Transverse colon (tissue), 4 donors: ENCODE results near the gene LIMS1. TPM values are rescaled to one million over a fixed set of nuclear protein-coding genes. Genes with fewer than 3 reads are reported as not detected.
"Not testable (repeated sequence)": the region's sequence is repeated elsewhere in the genome, so short reads cannot be mapped to it uniquely, and the experiment has no call there.

Experiments
- DNase-seq: peaks from one replicate; pipeline ENCODE4 v3.0.0-alpha.2; 2019
- H3K27ac ChIP-seq, 4 donors: fragments of 200-600 bp; sonication (generic); 2 replicates each; pipeline ENCODE4 v1.5.1; 2016 to 2018; ENCODE audit warnings: inconsistent platforms in 4 of 4
- H3K27me3 ChIP-seq: fragments of 200-600 bp; sonication (generic); 2 replicates; pipeline ENCODE4 v1.5.1; 2017; ENCODE audit warnings: inconsistent platforms
- H3K36me3 ChIP-seq, 4 donors: fragments of 200-600 bp; sonication (generic); 2 replicates each; pipeline ENCODE4 v1.5.1; 2017 to 2019; ENCODE audit warnings: inconsistent platforms in 4 of 4
- H3K4me1 ChIP-seq, 4 donors: fragments of 200-600 bp; sonication (generic); 2 replicates each; pipeline ENCODE4 v1.5.1; 2017 to 2020; ENCODE audit warnings: inconsistent platforms in 4 of 4
- H3K4me3 ChIP-seq, 4 donors: fragments of 200-600 bp; sonication (generic); 1 replicate in 1 of 4; 2 replicates in 3 of 4; pipeline versions ENCODE4 v1.5.1 to v1.6.1; 2017 to 2019; ENCODE audit warnings: inconsistent platforms in 4 of 4
- H3K9me3 ChIP-seq, 2 donors: fragments of 200-600 bp; sonication (generic); 2 replicates each; pipeline ENCODE4 v1.5.1; 2017 to 2019; ENCODE audit warnings: inconsistent platforms in 2 of 2
- EP300 ChIP-seq: sonication (generic); formaldehyde crosslinking; IDR thresholded peaks from one replicate; pipeline ENCODE4 v1.6.1; 2017; ENCODE audit warnings: antibody characterized with exemption, low read depth
- POLR2A ChIP-seq: fragments of 450-650 bp; IDR thresholded peaks from one replicate; pipeline ENCODE4 v1.6.1; 2016; ENCODE audit warnings: antibody characterized with exemption, mild to moderate bottlenecking, moderate library complexity
- POLR2AphosphoS5 ChIP-seq, 3 donors: sonication (generic); formaldehyde crosslinking; IDR thresholded peaks; one replicate each; pipeline ENCODE4 v1.6.1; 2016; ENCODE audit warnings: antibody characterized with exemption in 3 of 3
- WGBS, 2 donors: methylation state at CpG; one replicate each; pipeline ENCODE4 v1.1.5; 2018; ENCODE audit warnings: low coverage in 1 of 2; 5-methylcytosine and 5-hydroxymethylcytosine counted together
- in situ Hi-C, 4 donors: fragments of 200-750 bp; cut with MboI; loops; one replicate each; pipeline versions ENCODE4 v1.15.0 to v1.15.1; 2017; ENCODE audit warnings: low sequenced_read_pairs in 3 of 4, low pct_ligation_motif_present in 1 of 4, low pct_unique_long_range_greater_than_20kb in 1 of 4
- intact Hi-C: fragments of 100-400 bp; cut with DNase I; formaldehyde crosslinking; loops from one replicate; pipeline ENCODE4 v1.15.1; 2023; ENCODE audit warnings: low total_unique reads
- total RNA-seq, 4 donors: library from RNA; depleted of rRNA; stranded (reverse); fragments of >200 nt; gene quantifications; one replicate each; pipeline ENCODE4 v1.1.0, GENCODE V29; 2016
- TF ChIP-seq, protein P1 (sequence below), 5 experiments: fragments of 200-600 bp in 3 of 5; fragments of 450-650 bp in 2 of 5; sonication (generic) in 3 of 5; IDR thresholded peaks; 1 replicate in 2 of 5; 2 replicates in 3 of 5; pipeline ENCODE4 v1.5.1; 2016 to 2017; ENCODE audit warnings: antibody characterized with exemption in 5 of 5, inconsistent platforms in 3 of 5, mild to moderate bottlenecking in 2 of 5, moderate library complexity in 1 of 5

The LIMS1 gene
- total RNA-seq, 4 donors from 2014 or later = 4.5 to 41.0 (median 24.1) TPM

GRCh38 chr2:108641756-108642155, 107.5 kb downstream of the LIMS1 start:
- in situ Hi-C loops (no loop called here), intact Hi-C loops (no loop called here)
- TF ChIP-seq POLR2AphosphoS5 (IDR thresholded peaks at IDR 0.05) (no peak), POLR2A (no peak), EP300 (no peak)
- TF ChIP-seq, protein P1, sequence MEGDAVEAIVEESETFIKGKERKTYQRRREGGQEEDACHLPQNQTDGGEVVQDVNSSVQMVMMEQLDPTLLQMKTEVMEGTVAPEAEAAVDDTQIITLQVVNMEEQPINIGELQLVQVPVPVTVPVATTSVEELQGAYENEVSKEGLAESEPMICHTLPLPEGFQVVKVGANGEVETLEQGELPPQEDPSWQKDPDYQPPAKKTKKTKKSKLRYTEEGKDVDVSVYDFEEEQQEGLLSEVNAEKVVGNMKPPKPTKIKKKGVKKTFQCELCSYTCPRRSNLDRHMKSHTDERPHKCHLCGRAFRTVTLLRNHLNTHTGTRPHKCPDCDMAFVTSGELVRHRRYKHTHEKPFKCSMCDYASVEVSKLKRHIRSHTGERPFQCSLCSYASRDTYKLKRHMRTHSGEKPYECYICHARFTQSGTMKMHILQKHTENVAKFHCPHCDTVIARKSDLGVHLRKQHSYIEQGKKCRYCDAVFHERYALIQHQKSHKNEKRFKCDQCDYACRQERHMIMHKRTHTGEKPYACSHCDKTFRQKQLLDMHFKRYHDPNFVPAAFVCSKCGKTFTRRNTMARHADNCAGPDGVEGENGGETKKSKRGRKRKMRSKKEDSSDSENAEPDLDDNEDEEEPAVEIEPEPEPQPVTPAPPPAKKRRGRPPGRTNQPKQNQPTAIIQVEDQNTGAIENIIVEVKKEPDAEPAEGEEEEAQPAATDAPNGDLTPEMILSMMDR (IDR thresholded peaks at IDR 0.05) = no peak
- H3K9me3 ChIP-seq = no peaks in the 10 kb centered on the region
- peaks cover 0 to 30% (median 4%) of the 10 kb centered on the region in 4 donors for H3K4me1 ChIP-seq
- no peaks in the 10 kb centered on the region for H3K36me3 ChIP-seq
- WGBS, 2 donors = 64 to 75% methylated on average over 2 of the region's 2 CpGs
- no peak for DNase-seq
- no peak overlapping the region for H3K27ac ChIP-seq
- no peaks in the 10 kb centered on the region for H3K27me3 ChIP-seq
- no peak overlapping the region for H3K4me3 ChIP-seq

DNA sequence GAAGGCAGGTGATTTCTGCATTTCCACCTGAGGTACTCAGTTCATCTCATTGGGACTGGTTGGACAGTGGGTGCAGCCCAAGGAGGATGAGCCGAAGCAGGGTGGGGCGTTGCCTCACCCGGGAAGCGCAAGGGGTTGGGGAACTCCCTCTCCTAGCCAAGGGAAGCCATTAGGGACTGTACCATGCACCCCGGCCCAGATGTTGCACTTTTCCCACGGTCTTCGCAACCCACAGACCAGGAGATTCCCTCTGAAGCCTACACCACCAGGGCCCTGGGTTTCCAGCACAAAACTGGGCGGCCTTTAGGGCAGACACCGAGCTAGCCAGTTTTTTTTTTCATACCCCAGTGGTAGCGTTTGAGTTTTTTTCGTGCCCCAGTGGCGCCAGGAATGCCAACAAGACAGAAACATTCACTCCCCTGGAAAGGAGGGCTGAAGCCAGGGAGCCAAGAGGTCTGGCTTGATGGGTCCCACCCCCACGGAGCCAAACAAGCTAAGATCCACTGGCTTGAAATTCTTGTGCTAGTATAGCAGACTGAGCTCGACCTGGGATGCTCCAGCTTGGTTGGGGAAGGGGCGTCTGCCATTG, 109.1 kb downstream of the LIMS1 start:
- intact Hi-C loops (no loop called here), in situ Hi-C loops (no loop called here)
- Histone ChIP-seq H3K4me3 (no peak overlapping the region), H3K27ac (no peak overlapping the region), H3K9me3 (no peaks in the 10 kb centered on the region), H3K36me3 (no peaks in the 10 kb centered on the region), H3K27me3 (no peaks in the 10 kb centered on the region), H3K4me1 (peaks cover 0 to 19% (median 4%) of the 10 kb centered on the region in 4 donors)
- DNase-seq = no peak
- WGBS, 2 donors = 92% methylated on average over 15 of the region's 15 CpGs; no CpG with 5 or more reads in 1 of the 2 donors
- TF ChIP-seq POLR2AphosphoS5 (IDR thresholded peaks at IDR 0.05) (no peak), EP300 (no peak), POLR2A (no peak)
- TF ChIP-seq, protein P1 (IDR thresholded peaks at IDR 0.05) = no peak

GRCh38 chr2:108643862-108644261, 109.6 kb downstream of the LIMS1 start:
- H3K27me3 ChIP-seq, H3K4me3 ChIP-seq, DNase-seq, in situ Hi-C loops, intact Hi-C loops, H3K36me3 ChIP-seq, H3K9me3 ChIP-seq, H3K27ac ChIP-seq: not testable (repeated sequence)
- peaks cover 0 to 19% (median 4%) of the 10 kb centered on the region in 4 donors for H3K4me1 ChIP-seq
- 98% methylated on average over 4 of the region's 4 CpGs; no CpG with 5 or more reads in 1 of the 2 donors for WGBS, 2 donors

DNA sequence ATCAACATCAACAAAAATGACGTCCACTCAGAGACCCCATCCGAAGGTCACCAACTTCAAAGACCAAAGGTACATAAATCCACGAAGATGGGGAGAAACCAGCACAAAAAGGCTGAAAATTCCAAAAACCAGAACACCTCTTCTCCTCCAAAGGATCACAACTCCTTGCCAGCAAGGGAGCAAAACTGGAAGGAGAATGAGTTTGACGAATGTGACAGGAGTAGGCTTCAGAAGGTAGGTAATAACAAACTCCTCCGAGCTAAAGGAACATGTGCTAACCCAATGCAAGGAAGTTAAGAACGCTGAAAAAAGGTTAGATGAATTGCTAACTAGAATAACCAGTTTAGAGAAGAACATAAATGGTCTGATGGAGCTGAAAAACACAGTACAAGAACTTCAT, 110.2 kb downstream of the LIMS1 start:
- H3K9me3 ChIP-seq, H3K27me3 ChIP-seq, H3K27ac ChIP-seq, intact Hi-C loops, in situ Hi-C loops, H3K4me3 ChIP-seq, DNase-seq, H3K36me3 ChIP-seq: not testable (repeated sequence)
- H3K4me1 ChIP-seq = peaks cover 0 to 19% (median 4%) of the 10 kb centered on the region in 4 donors
- 95 to 100% methylated on average over 4 to 6 of the region's 6 CpGs for WGBS, 2 donors

DNA sequence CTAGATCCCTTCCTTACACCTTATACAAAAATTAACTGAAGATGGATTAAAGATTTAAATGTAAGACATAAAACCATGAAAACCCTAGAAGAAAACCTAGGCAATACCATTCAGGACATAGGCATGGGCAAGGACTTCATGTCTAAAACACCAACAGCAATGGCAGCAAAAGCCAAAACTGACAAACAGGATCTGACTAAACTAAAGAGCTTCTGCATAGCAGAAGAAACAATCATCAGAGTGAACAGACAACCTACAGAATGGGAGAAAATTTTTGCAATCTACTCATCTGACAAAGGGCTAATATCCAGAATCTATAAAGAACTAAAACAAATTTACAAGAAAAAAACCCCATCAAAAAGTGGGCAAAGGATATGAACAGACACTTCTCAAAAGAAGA, 114.5 kb downstream of the LIMS1 start:
- not testable (repeated sequence) for H3K27me3 ChIP-seq

GRCh38 chr2:108650465-108650864, 116.2 kb downstream of the LIMS1 start:
- intact Hi-C loops, H3K9me3 ChIP-seq, H3K27me3 ChIP-seq, H3K27ac ChIP-seq, H3K4me3 ChIP-seq, DNase-seq, in situ Hi-C loops, H3K36me3 ChIP-seq: not testable (repeated sequence)
- WGBS, 2 donors = 93 to 100% methylated on average over 1 to 8 of the region's 8 CpGs
- peaks cover 0 to 11% (median 0%) of the 10 kb centered on the region in 4 donors for H3K4me1 ChIP-seq

More for the DNA sequence above, 114.5 kb downstream of the LIMS1 start:
- in situ Hi-C loops, DNase-seq, intact Hi-C loops, H3K27ac ChIP-seq, H3K9me3 ChIP-seq, H3K36me3 ChIP-seq, H3K4me3 ChIP-seq: not testable (repeated sequence)
- peaks cover 0 to 11% (median 0%) of the 10 kb centered on the region in 4 donors for H3K4me1 ChIP-seq

DNA sequence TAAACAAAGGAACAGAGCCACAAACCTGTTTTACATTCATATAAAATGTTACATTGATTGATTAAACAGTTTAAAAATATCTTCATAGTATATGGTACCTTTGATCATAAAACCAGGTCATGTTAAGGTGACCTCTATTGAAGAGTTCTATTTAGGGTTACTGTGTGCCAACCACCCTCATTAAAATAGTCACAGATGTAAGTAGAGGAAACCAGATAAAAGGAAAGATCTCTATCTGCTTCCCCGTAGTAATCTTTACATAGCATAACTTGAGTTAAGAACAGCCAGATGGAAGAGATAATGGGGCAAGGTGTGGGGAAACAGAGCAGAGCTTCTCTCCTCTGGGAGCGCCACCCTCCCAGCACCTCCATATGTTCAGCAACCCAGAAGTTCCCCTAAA, 117.2 kb downstream of the LIMS1 start:
- H3K27ac ChIP-seq = not testable (repeated sequence)
- WGBS, 2 donors = 0% methylated on average over 1 of the region's 2 CpGs; no CpG with 5 or more reads in 1 of the 2 donors

GRCh38 chr2:108652187-108652931, 118.1 kb downstream of the LIMS1 start:
- peaks cover 0 to 11% (median 0%) of the 10 kb centered on the region in 4 donors for H3K4me1 ChIP-seq
- 50 to 60% methylated on average over 2 to 7 of the region's 7 CpGs for WGBS, 2 donors
- H3K27ac ChIP-seq = peak overlapping the region in 3 of 4 donors; percentile 17 to 45 (median 40)
- H3K9me3 ChIP-seq, in situ Hi-C loops, H3K36me3 ChIP-seq, intact Hi-C loops, H3K27me3 ChIP-seq, H3K4me3 ChIP-seq, DNase-seq: not testable (repeated sequence)

More for the DNA sequence above, 117.2 kb downstream of the LIMS1 start:
- DNase-seq, H3K9me3 ChIP-seq, H3K27me3 ChIP-seq, H3K4me3 ChIP-seq, in situ Hi-C loops, intact Hi-C loops, H3K36me3 ChIP-seq: not testable (repeated sequence)
- H3K4me1 ChIP-seq = peaks cover 0 to 11% (median 0%) of the 10 kb centered on the region in 4 donors
